GM21576 (cell line): ENCODE results near the gene RARRES1.
"Not testable (repeated sequence)": the region's sequence is repeated elsewhere in the genome, so short reads cannot be mapped to it uniquely, and the experiment has no call there.

Source experiments
- ATAC-seq: cut with Tn5 transposase; IDR thresholded peaks from one replicate; pipeline ENCODE4 v1.9.1; 2021; ENCODE audit warnings: mild to moderate bottlenecking, moderate library complexity; ENCODE audit not compliant: unreplicated experiment

RARRES1 gene

DNA sequence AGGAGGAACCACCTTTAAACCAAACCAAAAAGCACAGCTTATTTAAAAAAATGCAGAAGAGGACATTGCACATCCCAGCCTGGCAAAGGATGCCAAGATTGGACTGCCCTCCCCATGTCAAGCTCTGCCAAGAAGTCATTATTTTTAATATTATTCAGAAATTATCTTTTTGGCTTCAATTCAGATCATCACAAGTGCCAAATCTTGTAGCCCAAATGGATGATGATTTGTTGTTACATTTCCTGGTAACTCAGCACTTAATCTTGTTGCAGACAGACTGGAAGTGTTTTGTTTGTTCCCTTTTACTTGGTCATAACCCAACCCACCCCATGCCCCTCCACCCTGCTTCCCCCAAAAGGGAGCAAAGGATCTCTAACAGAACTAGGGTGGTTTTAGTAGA is 31.7 kb downstream of the RARRES1 start:
- ATAC-seq = no peak

DNA sequence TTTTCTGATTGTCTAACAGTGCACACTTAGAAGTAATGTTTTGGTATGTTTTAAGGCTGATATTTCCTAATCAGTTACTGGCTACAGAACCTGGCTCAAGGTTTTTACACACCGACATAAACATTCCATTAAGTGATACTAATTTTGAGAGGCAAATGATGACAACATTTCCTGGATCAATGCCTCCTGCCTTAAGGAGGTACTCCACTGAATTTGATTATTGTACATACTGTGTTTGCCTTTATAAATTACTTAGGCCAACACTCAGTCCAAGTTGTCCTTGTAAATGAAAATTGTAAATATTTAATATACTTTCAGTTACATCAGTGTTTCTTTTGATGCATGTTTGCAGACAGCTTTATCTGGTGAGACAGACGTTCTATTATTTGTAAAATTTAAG is 35.6 kb downstream of the RARRES1 start:
- ATAC-seq = no peak

DNA sequence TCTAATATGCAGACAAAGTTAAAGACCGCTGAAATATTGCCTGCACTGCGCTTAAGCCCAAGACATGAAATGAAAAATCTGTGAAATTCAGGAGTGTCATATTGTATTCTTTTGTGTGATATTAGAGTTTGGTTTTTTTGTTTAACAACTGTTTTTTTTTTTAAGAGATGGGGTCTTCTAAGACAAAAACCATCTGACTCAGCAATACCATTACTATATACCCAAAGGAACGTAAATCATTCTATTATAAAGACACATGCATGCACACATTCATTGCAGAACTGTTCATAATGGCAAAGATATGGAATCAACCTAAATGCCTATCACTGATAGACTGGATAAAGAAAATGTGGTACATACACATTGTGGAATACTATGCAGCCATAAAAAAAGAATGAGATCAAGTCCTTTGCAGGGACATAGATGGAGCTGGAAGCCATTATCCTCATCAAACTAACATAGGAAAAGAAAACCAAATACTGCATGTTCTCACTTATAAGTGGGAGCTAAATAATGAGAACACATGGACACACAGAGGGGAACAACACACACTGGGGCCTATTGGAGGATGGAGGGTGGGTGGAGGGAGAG is 38.3 kb downstream of the RARRES1 start:
- ATAC-seq = not testable (repeated sequence)

DNA sequence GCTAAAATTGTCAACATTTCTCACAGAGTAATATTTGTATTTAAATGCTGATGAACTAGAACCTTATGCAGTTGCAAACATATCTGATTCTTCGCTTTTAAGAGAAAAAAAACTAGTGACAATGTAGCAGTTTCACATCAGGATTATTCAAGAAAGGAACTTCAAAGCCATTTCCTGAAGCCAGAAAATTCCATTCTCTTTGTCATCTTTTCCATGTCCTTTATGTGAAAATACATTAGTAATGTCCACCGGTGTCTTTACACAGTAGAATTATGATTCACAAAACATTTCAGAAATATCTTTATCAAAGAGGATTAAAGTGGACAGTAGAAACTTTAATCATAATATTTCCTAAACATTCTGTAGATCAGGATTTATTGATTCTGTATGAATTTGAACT is 47.1 kb downstream of the RARRES1 start:
- ATAC-seq = no peak

DNA sequence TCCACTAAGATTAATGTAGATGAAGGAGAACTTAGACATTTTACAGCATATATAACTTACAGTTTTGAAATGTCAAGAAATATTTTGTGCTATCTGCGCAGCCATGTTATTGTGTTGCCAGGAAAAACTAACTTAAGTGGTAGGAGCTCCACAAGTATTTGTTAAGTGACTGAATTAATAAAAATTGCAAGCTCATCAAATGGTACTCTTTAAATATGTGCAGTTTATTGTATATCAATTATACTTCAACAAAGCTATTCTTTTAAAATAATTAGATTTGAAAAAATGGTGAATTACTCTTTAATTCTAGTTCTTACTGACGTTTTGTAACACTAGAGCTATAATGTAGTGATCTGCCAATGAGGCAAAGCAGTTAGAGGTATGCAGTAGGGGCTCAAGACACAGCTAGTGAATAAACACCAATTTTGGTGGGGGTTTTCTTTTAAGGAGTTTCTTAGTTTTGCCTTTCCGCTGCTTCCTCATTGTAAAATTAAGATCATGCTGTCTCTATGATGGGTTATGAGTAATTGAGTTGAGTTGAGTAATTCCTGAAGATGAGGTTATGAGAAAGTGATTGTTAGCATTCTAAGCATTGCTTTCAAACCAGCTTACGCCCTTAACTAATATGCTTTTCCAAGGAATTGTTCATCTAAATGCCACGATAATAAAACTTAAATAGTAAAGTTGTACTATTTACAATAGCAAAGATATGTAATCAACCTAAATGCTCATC is 48.9 kb downstream of the RARRES1 start:
- ATAC-seq = no peak

DNA sequence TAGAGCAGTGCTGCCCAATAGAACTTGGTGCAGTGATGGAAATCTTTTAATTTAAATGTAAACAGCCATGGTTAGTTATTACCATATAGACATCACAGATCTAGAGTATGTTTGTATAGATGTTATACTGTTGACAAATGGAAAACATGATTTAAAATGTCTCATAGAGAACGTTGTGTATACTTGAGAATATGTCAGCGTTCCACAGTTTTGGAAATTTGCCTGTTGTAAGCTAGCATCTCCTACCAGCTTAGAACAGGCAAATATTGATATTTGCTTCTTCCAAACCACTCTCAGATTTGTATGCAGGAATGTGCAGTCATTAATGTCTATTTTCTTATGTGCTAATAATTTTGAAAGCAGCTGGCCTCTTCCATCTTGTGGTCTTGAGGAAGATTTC is 51.4 kb downstream of the RARRES1 start:
- ATAC-seq = no peak

DNA sequence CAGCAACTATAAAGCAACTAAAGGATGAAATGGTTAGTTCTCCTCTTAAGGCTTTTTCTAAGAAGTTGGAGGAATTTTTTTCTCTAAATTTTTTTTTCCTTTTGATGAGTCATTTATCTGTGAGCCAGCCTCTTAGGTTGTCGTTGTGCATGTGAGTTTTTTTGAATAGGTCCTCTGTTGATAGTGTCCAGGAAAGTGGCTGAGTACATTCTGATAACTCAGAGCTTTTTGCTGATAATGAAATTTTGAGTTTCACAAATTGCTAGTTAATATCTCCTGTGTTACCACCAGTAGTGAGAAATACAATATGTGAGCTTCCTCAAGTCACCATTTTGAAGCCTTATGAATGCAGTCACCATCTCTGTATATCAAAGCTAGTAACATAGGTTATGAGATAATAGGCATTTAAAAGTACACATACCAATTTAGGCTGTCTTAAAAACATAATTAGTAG is 52.7 kb downstream of the RARRES1 start:
- no peak for ATAC-seq

DNA sequence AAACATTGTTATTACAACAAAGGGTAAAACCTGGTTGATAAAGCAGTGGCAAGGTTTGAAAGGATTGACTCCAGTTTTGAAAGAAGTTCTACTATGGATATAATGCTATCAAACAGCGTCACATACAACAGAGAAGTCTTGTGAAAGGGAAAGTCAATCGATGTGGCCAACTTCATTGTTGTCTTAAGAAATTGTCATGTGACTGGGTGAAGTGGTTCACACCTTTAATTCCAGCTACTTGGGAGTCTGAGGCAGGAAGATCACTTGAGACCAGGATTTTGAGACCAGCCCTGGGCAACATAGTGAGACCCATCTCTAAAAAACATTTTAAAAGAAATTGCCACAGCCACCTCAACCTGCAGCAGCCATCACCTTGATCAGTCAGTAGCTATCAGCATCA is 53.6 kb downstream of the RARRES1 start:
- no peak for ATAC-seq

DNA sequence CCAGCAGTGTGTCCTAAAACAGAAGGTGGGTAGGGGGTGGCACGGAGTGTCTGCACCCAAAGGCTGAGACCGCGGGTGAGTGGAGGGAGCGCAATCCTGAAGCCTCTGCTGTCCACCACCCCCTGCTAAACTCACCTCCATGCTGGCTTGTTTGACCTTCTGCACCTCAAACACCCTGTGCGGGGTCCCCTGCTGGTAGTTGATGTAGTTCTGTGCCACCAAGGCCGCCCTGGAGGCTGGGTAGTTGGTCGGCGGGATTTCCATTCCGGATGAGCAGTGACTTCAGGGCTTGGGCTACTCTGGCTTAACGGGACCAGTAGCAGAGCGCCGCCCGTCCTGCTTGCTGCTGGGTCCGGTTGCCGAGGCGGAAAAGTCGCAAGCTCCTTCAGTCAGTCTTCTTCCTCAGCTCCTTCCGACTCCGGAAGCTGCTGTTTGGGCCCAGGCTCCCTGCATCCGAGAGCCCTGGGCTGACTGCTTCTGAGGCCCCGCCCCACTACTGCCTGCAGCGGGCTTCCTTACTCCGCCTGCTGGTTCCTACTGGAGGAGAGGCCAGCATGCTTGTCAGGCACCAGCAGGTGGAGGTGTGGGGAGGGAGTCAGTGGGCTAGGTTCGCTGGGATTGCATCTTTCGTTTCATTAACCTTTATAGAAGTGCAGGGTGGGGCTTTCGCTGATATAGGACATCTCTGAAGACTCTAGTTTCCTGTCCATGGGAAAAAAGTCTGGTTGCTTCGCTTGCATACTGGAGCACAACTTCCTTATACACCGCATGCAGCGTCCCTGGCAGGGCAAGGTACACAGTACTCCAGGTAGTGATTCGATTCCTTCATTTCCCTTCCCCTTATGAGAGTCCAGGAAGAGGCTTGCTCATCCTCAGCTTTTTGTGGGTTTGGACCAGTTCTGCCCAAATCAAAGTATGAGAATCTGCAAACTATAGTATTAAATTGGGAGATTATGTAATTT is 59.8 kb downstream of the RARRES1 start, which contains the start of gene LXN:
TSS of gene LXN (minus strand) at position 434 of the 962 bp plus-strand sequence. CDS start at position 264, 170 bp downstream.
- ATAC-seq = peak; percentile 99

DNA sequence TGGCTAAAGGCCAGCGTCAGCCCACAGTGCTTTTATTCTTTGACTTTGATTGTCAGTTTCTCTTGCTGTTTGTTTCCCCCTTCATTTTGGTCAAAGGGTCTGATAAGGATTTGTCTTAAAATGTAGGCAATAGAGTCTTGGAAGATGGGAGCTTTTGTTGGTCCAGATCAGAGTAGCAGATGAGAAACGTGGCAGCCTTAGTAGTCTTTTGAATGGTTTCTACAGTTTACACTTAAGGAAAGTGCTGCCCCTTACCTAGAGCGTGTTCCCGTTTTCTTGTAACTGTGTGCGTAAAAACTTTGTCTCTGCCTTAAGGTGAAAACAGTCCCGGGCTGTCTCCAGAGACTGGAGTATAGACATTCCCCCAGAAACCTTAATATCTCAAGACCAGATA is 60.4 kb downstream of the RARRES1 start:
- no peak for ATAC-seq

DNA sequence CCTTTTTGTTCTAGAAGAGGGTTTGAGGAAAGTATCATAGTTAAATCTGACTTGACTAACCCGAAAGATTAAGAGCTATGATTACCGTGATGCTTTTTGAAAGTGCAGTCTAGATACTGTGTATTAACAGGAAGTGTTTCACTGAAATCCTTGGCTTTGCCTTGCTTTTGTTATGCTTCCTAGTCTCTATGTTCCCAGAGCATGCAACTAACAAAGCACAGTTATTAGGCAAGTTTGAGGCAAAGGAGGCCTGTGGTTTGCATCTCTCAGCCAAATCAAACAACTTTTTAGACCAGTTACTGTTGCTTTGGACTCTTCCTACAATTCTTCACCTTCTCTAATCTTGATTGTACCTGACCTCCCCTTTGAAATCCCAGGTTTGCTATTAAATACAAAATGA is 63.8 kb downstream of the RARRES1 start:
- ATAC-seq = no peak

DNA sequence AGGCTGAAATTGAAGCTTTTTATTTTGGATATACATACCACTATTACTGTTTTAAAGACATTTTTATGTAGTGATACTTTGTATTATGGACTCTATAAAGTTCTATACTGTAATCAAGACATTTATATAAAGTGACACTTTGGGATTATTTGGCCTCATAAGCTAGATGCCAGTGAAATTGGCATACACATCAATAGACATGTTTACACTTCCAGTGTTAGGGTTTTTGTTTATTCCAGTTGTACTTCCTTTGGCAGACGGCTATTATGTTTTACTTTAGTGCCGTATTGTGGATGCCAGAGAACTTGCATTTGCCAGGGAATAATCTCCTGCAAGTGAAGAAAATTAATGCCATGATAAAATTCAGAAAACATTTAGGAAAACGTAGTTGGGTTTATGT is 65.8 kb downstream of the RARRES1 start:
- no peak for ATAC-seq

DNA sequence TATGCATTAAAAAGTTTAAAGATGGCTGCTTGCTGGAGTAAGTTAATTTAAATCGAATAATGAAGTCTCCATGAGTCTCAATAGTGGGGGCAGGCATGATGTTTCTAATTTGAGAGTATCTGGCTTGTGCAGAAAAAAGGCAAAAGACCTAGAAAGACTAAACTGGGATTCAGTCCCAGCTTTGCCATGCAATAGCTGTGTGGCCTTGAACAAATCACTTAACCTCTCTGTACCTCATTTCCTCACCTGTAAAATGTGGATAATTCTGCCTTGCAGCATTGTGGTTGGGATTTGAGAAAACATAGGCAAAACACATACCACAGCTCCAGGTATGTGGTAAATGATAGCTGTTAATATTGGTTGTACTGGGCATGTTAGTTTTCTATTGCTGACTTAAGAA is 68.4 kb downstream of the RARRES1 start:
- no peak for ATAC-seq

DNA sequence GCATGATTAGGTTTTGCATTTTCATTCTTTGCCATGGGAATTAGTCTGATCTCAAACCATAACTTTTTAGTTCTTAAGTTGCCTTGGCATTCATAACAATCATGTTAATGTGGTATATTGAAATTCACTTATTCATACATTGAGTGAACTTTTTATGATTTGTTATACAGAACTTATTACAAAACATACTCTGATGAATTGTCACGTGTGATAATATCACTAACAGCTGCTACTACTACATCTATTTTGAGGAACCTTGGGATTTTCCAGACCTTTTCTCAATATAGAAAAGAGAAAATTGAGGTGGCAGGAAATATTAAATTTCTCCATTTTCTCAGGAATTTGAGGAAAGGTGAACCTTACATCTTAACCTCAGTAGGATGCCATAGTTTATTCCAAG is 69.0 kb downstream of the RARRES1 start:
- no peak for ATAC-seq

DNA sequence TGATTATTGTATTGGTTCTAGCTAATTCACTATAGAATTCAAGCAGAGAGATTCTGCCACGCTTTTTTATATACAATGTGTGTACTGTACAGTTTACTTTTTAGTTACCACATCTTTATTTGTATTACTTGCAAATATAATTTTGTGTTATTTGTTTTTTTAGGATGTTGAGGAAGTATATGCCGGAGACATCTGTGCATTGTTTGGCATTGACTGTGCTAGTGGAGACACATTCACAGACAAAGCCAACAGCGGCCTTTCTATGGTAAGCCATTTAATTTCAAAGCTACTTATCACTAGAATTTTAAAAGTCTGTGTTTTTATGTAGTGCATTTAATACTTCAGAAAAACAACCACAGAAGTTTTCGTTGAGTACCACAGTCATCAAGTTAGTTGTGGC is 71.5 kb downstream of the RARRES1 start:
- ATAC-seq = no peak

DNA sequence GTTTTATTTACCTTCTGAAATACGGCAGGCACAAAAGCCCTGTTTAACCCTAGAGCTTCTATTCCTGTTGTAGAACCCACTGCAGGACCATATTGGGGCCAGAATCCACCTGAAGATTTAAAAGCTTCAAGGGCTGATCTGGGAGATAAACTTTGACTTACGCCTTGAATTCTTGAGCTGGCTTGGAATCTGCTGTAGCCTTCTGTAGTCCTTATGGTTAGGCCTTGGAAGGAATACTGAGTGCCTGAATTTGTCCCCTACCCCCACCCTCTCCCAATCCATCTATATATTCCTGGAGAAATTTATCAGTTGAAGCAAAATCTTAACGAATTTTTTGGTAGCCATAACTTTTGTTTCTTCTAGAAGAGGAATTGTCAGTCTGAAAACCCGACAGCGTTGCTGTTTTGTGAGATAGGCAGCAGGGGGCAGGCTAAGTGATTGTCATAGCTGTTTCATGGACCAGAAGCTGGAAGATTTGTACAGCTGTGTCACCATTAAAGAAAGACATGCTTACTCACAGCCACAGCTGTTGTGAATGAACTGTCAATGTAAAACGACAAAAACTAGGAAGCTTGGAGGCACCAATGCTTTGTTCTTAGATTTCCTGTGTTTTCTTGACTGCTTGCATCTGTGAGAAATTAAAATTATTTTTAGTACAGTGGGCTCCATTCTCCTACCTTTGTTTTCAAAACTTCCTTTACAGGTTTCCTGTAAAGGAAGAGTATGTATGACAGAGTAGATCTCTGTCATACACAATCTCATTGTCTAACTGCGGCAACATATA is 72.6 kb downstream of the RARRES1 start:
- ATAC-seq = peak; percentile 96

DNA sequence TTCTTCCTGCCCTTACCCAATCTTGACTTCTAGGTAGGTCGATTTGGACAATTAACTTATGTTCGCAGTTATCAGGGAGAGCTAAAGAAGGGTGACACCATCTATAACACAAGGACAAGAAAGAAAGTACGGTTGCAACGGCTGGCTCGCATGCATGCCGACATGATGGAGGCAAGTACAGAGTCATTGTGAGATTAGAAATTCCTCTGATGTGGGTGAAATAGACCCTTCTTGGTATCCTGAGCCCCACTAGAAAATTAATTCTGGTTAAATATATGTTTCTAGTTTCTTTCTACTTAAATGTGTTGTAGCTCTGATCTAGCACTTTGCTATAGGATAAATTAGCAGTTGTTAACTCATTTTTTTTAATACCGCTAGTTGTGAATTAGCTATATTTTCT is 73.4 kb downstream of the RARRES1 start:
- no peak for ATAC-seq

DNA sequence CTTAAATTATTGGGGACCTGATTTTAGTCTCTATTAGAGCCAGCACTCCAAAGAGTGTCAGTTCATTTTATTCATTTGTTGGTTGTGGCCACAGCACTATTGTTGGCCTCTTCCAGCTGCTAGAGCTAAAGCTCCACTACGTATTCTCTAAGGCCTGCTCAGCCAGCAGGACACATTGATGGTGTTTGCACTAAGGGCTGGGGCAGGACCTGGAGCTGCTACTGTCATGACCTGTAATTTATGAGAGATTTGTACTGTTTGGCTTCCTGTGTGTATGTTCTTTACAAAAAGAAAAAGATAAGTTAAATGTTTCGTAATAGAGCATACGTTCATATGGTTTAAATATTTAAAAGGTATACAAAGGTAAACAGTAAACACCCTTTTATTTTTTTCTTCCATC is 79.8 kb downstream of the RARRES1 start:
- ATAC-seq = no peak

DNA sequence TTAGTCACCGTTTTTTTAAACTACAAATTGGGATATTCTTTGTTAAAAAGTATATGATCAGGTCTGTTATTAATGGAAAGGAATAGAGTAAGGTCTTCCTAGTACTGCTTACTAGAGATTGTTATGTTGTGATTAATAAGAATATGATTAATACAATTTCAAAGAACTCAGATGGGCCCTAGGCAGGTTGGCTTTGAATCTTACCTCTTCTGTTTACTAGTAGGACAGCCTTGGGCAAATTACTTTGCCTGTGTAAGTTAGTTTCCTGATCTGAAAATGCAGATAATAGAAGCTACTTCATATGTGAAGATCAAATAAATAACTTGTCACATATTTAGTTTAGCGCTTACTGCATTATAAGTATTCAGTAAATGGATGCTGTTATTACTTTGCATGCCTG is 81.1 kb downstream of the RARRES1 start:
- no peak for ATAC-seq

DNA sequence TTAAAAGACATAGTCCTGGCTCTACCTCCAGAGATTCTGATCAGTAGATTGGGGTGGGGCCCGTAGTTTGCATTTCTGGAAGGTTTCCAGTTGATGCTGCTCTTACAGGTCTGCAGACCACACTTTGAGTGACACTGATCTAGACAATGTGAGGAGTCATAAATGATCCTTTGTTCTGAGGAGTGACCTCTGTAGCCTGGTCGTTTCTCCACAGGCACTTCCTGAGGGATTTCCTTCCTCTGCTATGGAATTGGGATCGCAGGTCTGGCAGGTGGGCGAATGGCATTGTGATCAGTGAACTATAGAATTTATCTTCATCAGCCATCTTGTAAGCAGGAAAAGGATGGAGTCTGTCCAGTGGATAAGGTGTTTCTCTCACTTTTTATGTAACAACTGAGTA is 82.5 kb downstream of the RARRES1 start:
- ATAC-seq = no peak
